ENCODE data around the gene ESRP2.

GRCh38 chr16:68274441-68274840, 38.5 kb upstream of the ESRP2 start:
- TF ChIP-seq CTCF (IDR thresholded peaks at IDR 0.05 in 4 of 5, conservative IDR thresholded peaks at IDR 0.05 in 1 of 5) (no peak), POLR2A (IDR thresholded peaks at IDR 0.05) (peak; percentile 35 to 38)
